Stimulated activated CD4-positive, alpha-beta T cell treated with anti-CD3 and anti-CD28 coated beads, Interleukin-12 subunit alpha, Interleukin-12 subunit beta, amount 100 ng/mL, for 4 hours (primary cell): ENCODE results near the gene FRMD3.

ENCODE experiments used
- DNase-seq: peaks from one replicate; pipeline ENCODE4 v3.0.0-alpha.2; 2020

Gene FRMD3

DNA sequence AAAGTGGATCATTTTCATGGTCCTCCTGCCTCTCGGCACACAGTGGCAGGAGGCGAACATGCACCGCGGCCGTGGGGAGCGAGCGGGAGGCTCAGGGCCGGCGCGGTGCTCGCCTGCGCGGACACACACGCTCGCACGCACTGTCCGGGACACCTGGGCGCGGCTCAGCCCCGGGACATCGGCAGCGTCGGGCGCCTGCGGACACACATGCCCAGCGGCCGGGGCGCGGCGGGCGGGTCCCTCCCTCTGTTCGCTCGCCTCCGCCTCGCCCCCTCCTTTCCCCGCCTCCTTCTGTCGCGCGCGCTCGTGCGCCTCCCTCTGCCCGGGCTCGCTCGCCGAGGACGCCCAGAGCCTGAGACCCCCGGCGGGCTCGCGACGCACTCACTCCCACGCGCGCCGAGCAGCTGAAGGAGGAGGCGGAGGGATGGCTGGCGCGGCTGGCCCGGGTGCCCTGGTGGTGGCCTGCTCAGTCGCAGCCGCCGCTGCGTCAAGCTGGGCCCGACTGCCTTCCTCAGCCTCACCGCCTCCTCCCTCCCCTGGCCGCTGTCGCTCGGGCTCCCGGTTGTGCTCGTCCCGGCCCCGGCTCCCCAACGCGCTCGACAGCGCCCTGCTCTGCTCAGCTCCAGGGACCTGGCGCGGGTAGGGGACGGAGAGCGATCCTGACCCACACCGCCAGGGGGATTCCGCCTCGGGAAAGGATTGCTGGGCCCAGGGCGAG is at the start of gene FRMD3:
FRMD3 (minus strand) TSS at position 230 of the 718 bp plus-strand sequence; CDS start at position 60, 170 bp downstream.
- DNase-seq = peak; percentile 2

DNA sequence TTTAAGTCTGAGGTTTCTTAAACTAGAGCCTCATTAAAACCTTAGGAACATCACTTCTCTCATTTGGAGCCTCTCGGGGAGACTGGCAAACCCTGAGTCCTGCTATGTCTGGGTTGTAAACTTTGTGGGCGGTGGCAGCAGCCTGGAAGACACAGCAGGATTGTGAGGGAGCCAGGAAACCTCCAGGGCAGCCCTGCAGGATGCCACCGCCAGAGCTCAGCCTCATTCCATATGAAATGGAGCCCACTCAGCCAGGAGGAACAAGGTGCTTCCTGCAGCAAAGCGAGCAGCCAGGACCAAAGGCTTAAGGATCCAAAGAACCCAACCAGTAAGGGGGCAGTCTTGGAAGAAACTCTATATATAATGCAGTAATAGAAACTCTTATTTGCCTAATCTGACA is 46.8 kb upstream of the FRMD3 start:
- no peak for DNase-seq

DNA sequence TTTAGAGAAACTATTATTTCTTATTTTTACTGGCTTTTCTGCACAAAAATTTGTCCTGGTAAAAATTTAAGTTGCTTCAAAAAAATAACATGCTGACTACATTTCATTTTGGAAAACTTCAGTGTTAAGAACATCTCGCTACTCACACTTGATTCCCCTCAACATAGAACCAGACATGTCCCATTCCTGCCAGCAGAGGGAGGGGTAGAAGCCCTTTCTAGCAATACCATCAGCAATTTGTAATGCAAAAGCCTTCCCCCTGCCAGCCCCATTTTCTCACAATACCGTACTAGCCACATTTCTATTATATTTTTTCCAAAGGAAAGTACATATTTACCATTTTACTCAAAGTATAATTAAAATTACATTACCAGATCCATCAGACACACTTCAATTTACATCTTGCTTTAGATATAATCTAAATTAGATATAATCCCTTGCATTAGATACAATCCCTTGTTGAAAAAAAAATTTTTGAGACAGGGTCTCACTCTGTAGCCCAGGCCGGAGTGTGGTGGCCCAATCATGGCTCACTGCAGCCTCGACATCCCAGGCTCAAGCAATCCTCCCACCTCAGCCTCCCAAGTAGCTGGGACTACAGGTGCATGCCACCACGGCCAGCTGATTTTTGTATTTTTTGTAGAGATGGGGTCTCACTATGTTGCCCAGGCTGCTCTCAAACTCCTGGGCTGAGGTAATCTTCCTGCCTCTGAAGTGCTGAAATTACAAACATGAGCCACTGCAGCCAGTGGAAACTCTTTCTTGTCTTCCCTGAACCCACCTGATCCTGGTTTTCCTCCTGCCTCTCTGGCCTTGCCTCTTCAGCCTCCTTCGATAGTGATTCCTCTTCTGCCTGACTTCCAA is 45.2 kb upstream of the FRMD3 start:
- DNase-seq = peak; percentile 8

DNA sequence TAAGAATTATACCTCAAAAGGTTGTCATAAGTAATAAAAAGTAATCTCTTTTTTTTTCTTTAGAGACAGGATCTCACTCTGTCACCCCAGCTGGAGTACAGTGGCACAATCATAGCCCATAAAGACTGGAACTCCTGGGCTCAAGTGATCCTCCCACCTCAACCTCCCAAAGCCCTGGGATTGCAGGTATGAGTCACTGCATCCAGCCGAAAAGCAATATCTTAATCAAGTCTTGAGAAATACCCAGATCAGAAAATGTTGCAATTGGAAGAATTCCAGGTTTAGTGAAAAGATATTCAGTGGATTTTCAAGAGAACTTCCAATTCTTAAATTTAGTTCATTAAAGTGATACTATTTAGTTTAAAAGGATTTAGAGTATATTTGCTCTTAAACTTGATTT is 43.8 kb upstream of the FRMD3 start:
- no peak for DNase-seq

DNA sequence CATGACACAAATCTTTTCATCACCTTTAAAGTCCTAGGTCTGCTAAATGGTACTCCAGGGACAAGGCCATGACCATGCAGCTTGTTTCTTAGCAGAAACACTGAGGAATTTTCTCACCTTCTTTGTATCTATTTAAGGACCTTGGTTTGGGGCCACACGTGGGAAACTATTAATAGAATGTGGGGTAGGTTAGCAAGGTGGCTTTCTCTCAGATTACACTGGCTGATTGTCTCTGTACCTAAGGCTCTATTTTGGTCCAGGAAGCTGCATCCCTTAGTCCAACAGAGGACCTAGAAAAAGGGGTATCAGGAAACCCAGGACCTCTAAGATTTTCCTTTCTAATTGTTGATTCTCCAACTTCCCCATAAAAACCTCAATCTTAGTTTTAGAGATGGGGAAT is 36.3 kb upstream of the FRMD3 start:
- DNase-seq = no peak

DNA sequence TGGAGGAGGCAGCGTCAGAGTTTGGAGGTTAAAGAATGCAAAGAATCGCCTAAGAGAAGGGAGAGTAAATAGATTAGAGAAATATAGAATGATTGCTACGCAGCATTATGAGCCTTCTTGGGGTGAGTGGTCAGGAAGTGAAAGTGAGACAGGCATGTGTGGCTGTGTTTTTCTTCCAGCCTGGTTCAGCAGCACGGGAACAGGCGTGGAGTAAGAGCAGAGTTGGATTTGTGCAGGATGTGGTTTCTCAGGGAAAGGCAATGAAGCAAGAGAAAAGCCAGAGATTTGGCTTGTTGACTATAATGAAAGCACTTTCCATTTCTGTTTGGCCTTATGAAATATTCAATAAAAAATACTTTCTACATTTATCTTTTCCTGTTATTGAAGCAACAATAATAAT is 34.3 kb upstream of the FRMD3 start:
- no peak for DNase-seq

DNA sequence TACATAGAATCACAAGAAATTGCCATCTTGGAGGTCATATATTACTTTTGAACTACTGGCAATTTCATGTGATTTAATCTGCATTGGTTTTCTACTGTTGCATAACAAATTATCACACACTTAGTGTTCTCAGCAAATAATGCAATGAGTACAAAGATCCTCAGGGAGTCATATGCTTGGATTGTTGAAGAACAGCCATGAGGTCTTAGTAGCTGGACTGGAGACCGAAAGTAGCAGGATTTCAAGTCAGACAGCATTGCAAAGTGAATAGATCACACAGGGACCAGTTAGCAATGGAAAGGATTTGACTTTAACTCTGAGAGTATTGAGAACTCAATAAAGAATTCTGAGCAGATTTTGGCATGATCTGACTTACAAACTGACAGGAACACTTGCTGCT is 32.2 kb upstream of the FRMD3 start:
- DNase-seq = no peak

DNA sequence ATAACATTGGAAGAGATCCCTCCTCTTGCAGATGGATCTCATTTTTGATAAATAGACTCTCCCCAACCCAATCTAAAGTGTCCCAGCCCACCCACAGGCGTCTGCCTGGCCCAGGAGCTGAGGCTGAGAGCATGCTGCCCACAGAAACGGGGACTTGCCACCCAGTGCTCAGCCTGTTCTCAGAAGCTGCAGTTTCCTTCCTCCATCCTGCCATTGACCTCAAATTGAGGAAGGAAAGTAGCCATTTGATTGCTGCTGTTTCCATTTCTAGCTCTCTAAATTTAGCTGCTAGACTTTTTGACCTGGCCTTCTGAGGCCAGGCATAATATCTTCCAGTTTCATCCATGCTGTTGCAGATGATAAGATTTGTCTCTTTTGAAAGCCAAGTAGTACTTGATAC is 31.1 kb upstream of the FRMD3 start:
- no peak for DNase-seq

DNA sequence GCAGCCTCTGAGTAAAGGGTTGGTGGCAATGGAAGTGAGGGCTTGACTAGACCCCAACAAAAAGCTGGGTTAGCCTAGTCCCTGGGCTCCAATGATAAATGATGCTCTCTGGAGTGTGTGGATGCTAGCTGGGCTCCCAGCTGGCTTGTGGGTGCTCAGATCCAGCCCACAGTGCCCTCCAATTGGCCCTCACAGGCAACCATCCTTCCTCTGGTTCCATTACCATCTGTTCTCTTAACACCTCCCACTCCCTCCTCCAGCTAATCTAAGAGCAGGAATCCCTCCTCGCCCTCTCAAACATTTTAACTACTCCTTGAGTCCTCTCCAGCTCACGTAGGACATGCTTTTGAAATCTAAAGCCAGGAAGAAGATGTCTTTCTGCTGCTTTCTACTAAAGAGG is 25.2 kb upstream of the FRMD3 start:
- no peak for DNase-seq

DNA sequence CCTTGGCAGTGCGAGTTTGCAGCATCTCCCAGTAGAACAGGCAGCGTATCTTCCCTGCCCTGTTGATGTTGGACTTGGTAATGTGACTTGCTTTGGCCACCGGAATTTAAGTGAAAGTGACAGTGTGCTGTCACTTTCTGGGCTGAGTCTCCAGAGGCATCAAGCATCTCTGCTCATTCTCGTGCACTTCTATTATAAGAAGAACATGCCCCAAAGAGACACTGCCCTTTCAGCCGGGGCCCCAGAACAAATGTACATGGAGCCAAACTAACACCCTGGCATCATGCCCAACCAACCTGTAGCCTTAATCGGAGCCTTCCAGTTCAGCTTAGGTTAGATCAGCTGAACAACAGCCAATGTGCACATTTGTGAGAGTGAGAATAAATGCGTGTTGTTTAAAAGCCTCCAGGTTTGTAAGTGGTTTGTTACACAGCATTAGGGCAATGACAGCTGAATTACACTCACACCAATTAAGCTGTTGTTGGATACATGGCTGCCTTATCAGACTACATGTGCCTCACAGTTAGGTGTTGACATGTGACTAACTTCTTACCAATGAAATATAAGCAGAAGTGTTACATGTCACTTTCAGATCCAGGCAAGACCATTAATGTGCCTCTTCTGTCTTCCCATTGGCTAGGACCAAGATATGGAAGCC is 22.1 kb upstream of the FRMD3 start:
- no peak for DNase-seq

DNA sequence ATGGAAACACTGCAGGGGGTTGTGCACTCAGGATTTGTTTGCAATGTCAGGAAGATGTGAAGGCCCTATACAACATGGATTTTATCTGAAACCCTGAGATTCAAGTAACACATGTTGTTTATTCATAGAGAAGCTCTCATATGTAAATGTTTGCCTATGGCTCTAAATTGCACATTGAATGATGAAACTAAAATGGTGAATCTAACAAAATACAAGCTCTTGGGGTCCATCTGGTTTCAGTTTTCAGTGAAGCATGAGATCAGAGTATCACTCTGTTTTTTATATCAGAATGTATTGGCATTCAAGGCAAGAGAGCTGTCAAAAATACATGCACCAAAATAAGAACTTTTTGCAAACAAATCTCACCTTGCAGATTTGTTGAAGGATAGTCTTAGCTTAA is 19.6 kb upstream of the FRMD3 start:
- DNase-seq = no peak

DNA sequence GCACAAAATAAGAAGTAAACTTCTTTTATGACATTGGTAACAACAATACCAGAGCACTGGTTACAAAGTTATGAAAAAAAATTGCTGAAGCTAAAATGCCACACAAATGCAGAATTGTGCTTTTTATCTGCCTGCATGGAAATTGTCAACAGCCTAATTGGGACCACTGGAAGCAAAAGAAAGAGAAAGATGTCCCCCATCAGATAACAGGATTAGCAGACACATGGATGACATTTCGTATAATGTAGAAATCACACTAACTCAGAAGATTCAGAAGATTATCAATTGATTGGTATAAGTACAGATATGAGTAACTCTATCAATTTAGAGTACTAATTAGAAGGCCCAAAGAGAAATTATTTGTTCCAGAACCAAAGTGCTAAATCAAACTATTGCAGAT is 19.1 kb upstream of the FRMD3 start:
- DNase-seq = no peak

DNA sequence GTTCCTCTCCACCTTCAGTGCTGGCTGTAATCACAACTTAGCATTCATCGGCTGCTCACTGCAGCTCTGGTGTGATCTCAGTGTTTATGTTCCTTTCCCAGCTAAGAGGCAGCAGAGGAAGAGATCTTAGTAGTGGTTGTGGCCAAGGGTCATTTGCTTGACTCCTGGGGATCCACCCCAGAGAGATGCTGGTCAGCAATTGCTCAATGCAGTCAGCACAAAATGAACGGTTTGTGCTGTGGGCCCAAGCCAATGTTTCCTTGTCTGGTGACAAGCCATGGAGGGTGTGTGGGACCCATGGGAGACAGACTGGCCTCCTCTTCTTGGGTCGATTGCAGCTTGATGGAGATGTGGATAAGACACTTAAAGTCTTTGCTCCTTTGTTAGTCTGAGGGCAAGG is 16.1 kb upstream of the FRMD3 start:
- DNase-seq = no peak

DNA sequence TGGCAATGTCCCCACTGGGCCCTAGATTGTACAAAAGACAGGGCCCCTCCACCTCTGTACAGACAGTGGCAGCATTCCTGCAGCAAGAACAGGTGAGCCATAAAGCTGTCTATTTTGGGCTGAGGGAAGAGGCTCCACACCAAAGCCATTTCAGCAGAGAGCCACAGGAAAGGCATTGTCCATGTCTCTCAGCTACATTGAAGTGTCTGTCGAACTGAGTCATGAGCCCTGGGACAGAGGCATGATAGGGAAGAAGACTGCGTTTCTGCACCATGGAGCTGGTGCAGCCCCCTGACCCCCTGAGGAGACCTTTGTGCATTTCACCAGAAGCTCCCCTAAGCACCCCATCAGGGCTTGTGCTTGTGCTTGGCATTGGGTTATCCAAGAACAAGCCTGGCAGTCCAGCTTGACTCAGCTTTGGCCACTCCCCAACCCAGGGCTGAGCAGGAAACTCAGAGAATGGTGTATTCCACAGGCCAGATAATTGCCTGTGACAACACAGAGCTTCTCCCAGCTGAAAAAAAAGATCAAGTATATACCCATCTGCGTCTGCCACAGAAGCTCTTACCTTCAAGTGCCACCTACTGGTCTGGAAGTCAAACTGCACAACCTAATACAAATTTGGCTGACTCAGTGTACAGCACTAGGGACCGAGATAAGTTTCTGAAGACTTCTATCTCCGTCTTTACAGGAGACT is 5.9 kb upstream of the FRMD3 start:
- DNase-seq = no peak

DNA sequence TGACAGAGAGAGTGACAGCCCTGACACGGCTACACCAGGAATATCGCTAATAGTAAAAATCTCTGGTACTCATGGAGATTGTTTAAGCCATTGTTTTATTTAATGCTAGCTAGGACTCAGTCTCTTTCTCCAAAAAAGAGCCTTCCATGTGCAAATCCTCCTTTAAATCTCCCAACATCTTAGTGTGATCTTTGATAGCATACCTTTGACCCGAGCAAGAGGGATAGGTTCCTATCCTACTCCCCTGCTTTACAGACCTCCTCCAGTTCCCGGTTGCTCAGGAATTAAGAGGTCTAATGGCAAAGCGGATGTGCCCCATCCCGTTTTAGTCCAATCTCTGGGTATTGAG is 663 bp upstream of the FRMD3 start:
- no peak for DNase-seq

DNA sequence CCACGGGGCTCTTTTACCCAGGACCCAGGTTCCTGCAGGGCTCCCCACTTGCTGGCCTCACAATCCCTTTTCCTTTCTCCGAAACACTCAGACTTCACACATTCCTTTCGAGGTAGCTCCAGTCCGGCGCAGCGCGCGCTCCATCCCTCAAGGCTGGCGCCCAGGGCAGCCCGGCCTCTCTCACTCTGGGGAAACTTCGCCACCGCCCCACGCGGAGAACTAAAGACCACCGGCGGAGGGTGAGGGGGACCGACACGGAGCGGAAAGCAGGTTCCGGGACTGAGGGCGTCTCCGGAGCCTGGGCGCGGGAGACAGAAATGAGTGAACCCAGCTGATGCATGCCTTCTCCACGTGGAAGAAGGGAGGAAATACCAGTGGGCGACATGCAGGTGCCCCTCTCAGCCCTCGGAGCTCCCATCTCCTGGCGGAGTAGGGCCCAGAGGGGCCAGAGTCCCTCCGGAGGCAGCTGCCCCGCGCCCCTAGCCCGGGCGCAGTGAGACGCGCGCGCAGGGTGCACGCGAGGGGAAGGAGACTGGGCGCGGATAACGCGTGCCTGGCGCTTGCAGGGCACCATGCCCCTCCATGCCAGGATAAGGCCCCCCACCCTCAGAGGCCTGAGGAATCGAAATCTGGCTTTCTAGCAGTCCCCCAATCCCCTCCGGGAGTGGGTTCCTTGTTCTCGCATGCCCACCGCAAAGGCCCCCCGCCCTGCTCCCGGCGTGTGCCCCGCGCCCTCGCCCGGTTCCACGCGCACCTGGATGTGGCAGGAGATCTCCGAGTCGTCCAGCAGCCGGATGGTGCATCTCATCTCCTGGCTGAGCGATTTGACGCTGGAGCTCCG is 650 bp downstream of the FRMD3 start:
- no peak for DNase-seq

DNA sequence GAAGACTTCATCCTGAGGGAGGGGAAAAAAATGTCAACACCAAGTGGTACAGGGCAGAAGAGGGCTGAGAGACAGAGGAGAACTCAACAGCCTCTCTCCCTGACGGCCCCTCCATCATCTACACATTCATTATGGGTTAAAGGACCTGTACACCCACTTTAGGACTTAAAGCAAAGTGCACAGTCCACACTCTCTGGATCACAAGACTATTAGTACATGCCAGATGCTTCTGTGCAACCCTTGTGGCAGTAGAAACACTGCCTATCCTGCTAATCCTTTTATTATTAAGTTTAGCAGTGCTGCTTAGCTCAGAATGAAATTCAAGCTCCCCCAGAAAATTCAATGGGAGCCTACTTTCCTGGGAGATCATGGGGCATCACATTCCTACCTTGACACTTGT is 1.9 kb downstream of the FRMD3 start:
- no peak for DNase-seq

DNA sequence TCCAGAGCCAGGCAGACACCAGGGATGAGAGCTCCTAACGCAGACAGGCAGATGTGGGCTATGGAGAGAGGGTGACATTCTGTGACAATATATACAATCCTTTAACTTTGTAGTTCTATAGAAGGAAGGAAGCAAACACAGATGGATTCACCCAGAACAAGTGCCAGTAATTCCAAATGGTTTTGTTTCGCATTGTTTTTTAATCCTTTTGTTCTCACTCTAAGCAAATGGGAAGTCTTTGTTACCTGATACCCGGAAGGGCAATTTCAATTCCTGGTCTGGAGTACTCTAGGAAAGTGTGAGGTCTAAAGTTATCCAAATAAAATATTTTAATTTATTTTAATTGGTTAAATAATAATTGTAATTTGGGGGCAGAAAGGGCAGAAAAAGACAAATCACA is 2.5 kb downstream of the FRMD3 start:
- no peak for DNase-seq

DNA sequence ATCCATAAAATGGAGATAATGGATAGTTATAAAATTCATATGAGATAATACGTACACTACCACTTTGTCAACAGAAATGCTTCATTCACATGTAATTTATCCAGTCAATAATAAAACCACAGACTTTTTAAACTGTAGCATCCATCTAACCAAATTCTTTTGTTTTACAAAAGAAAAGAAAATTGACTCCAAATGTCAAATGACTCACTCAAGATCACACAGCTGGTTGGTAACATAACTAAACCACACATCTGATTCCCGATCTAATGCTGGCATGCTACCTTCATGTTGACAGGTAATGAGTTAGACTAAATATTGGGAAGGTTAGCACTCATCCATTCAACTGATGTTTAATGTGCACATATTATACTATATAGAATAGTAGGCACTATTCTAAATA is 4.9 kb downstream of the FRMD3 start:
- DNase-seq = no peak

DNA sequence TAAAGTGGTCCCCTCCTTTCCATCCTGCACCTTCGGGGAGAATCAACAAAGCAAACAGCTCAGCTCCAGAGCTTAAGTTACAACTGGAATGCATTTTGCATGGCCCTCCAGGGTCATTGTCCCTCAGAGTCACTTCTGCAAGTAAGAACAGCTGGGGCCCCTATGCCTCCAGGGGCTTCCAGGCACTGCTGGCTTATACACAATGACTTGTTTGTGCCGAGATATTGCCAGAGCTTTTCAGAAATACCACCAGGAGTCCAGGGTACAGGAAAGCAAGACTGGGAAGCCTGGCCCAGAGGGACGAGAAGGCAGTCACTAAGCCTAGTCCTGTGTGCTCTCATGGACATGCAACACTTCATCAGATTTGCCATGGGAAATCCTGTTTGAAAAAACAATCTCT is 11.3 kb downstream of the FRMD3 start:
- no peak for DNase-seq

DNA sequence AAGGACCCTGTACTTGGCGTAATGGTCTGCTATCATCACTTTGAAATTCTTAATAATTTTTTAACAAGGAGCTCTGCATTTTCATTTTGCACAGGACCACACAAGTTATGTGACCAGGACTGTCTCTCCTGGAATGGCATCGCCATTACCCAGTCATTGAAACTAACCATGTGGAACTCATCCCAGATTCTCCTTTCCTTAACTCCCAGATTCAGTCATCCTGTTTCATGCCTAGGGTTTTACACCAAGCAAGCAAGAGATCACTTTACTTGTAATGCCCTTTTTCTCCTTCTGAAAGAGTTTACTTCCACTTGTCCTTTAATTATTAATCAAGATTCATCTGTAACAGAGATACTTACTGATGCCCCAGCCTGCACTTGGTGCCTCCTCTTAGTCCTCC is 12.0 kb downstream of the FRMD3 start:
- DNase-seq = no peak

DNA sequence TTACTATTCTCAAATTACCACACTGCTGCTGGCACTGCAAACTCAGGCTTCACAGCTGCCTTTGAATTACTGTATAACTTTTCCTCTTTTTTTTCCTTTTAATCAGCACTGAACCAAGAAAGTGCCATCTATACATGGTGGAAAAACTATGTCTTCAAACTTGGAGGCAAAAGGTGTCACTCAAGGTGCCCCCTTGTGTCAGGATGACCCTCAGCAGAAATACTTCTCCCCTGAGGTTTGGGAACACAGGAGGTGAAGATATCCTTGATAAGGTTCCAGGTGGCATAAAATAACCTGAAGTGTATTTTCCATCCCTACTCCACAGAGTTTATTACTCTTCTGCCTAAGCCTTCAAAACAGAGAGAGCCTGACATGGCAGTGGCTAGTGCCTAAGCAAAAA is 14.5 kb downstream of the FRMD3 start:
- no peak for DNase-seq

DNA sequence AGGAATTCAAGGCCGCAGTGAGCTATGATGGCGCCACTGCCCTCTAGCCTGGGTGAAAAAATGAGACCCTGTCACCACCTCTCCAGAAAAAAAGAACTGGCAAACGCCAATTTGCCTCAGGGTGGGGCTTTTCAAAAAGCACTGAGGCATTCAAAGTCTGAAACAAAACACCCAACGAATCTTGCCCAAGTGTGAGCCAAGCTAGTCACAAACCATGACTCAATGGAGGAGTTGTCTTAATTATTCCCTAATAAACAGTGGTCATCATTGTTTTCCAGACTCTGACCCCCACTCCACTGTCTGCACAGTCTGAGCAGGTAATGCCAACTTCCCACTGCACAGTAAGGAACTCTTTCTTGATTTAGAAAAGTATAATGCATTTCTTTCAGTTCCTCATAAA is 16.8 kb downstream of the FRMD3 start:
- DNase-seq = no peak
